Skin of body (tissue), 3 donors: ENCODE measurements around the gene ADAM29. TPM values are rescaled to one million over a fixed set of nuclear protein-coding genes. Genes with fewer than 3 reads are reported as not detected.
"Not testable (repeated sequence)": the region's sequence is repeated elsewhere in the genome, so short reads cannot be mapped to it uniquely, and the experiment has no call there.

ENCODE experiments used
- DNase-seq: peaks from one replicate; lab custom pipeline; 2025; lab: John Stamatoyannopoulos, UW
- small RNA-seq: library from RNA; depleted of rRNA; stranded (forward); fragments of <200 nt; gene quantifications from one replicate; pipeline ENCODE3, GENCODE V24; 2014; ENCODE audit warnings: low replicate concordance
- total RNA-seq: library from RNA; depleted of rRNA; stranded (reverse); fragments of >200 nt; gene quantifications from one replicate; pipeline ENCODE4 v1.2.3, GENCODE V29; 2014

The ADAM29 gene
- total RNA-seq, 1 donor from 2014 or later: not detected

GRCh38 chr4:174946246-174946645 lies 28.1 kb downstream of the ADAM29 start:
- DNase-seq: no peak

GRCh38 chr4:174948826-174949225 lies 30.7 kb downstream of the ADAM29 start:
- DNase-seq: no peak

- DNase-seq: no peak
Measured at GRCh38 chr4:174972911-174973310, 54.8 kb downstream of the ADAM29 start.

GRCh38 chr4:174973336-174973735 lies 55.2 kb downstream of the ADAM29 start:
- no peak for DNase-seq

GRCh38 chr4:174983128-174983750 lies 65.1 kb downstream of the ADAM29 start:
- no peak for DNase-seq

- not testable (repeated sequence) for DNase-seq
Measured at GRCh38 chr4:174983870-174984269, 65.7 kb downstream of the ADAM29 start.

- DNase-seq: no peak
Measured at GRCh38 chr4:174989791-174990190, 71.6 kb downstream of the ADAM29 start.

- DNase-seq: no peak
Measured at GRCh38 chr4:174993916-174994315, 75.8 kb downstream of the ADAM29 start.

GRCh38 chr4:174996079-174996478 lies 77.9 kb downstream of the ADAM29 start:
- DNase-seq: no peak

GRCh38 chr4:174999407-174999806 lies 81.2 kb downstream of the ADAM29 start:
- DNase-seq: no peak

- DNase-seq: no peak
Measured at GRCh38 chr4:175017751-175018150, 99.6 kb downstream of the ADAM29 start.

- DNase-seq: not testable (repeated sequence)
Measured at GRCh38 chr4:175019447-175019846, 101.3 kb downstream of the ADAM29 start.

Small RNA genes lying within 50 kb of the gene (small RNA-seq; reads per million reads assigned to genes)
- gene AC105914.1: not detected

Other genes starting within 250 kb of the ADAM29 start
- not detected for gene GLRA3, start 89.1 kb upstream of the ADAM29 start, total RNA-seq